NCI-H2196 treated with DMSO at 0.1 percent for 48 hours (cell line): ENCODE measurements around the gene MTIF2.
"Not testable (repeated sequence)": the region's sequence is repeated elsewhere in the genome, so short reads cannot be mapped to it uniquely, and the experiment has no call there.

Experiments
- DNase-seq: peaks from one replicate; lab custom pipeline; 2025; ENCODE audit not compliant: unreplicated experiment; lab: John Stamatoyannopoulos, UW

The MTIF2 gene

GRCh38 chr2:55204536-55204935 is 64.5 kb downstream of the MTIF2 start:
- no peak for DNase-seq

GRCh38 chr2:55200416-55200815 is 68.6 kb downstream of the MTIF2 start:
- no peak for DNase-seq

- no peak for DNase-seq
Observed at GRCh38 chr2:55196526-55196925, 72.5 kb downstream of the MTIF2 start.

- not testable (repeated sequence) for DNase-seq
Observed at GRCh38 chr2:55191888-55192287, 77.1 kb downstream of the MTIF2 start.

- DNase-seq = not testable (repeated sequence)
Observed at GRCh38 chr2:55186837-55187236, 82.2 kb downstream of the MTIF2 start.
